ENCODE results near the gene DYSF. TPM values are rescaled to one million over a fixed set of nuclear protein-coding genes. Genes with fewer than 3 reads are reported as not detected.
A peak's percentile ranks its signal among the peaks of the same experiment; 100 is the strongest.

DYSF gene
- total RNA-seq, 3 donors from 2014 or later, result 2.0 to 19.4 (median 6.8) TPM

GRCh38 chr2:71706836-71707235, 253.5 kb downstream of the DYSF start:
- Histone ChIP-seq H3K4me1 (ENCODE audit: low read depth) (no peaks in the 10 kb centered on the region), H3K9me3 (no peaks in the 10 kb centered on the region), H3K4me3 (no peak overlapping the region), H3K36me3 (ENCODE audit: low read depth) (no peaks in the 10 kb centered on the region)
- intact Hi-C loops (cut with DNase I, micrococcal nuclease), result no loop called here
- ATAC-seq, result no peak
- no peak for DNase-seq
- no peak for TF ChIP-seq CTCF (IDR thresholded peaks at IDR 0.05)

GRCh38 chr2:71710367-71711132, 257.2 kb downstream of the DYSF start:
- DNase-seq, result no peak
- ATAC-seq, result no peak
- intact Hi-C loops (cut with DNase I, micrococcal nuclease), result no loop called here
- Histone ChIP-seq H3K4me3 (no peak overlapping the region), H3K9me3 (no peaks in the 10 kb centered on the region), H3K4me1 (ENCODE audit: low read depth) (no peaks in the 10 kb centered on the region), H3K36me3 (ENCODE audit: low read depth) (no peaks in the 10 kb centered on the region)
- no peak for TF ChIP-seq CTCF (IDR thresholded peaks at IDR 0.05)

GRCh38 chr2:71711133-71711855, 257.9 kb downstream of the DYSF start:
- peaks cover 2% of the 10 kb centered on the region for H3K4me1 ChIP-seq (ENCODE audit: low read depth)
- no peak for TF ChIP-seq CTCF (IDR thresholded peaks at IDR 0.05)
- no peak for ATAC-seq
- no peak overlapping the region for H3K4me3 ChIP-seq
- peak in 1 of 3 donors; percentile 11 for DNase-seq
- no peaks in the 10 kb centered on the region for H3K36me3 ChIP-seq (ENCODE audit: low read depth)
- no peaks in the 10 kb centered on the region for H3K9me3 ChIP-seq
- intact Hi-C loops (cut with DNase I, micrococcal nuclease), result no loop called here

GRCh38 chr2:71712158-71712818, 258.9 kb downstream of the DYSF start:
- DNase-seq (no peak), ATAC-seq (no peak)
- intact Hi-C loops (cut with DNase I, micrococcal nuclease), result no loop called here
- H3K4me3 ChIP-seq, result no peak overlapping the region
- no peaks in the 10 kb centered on the region for H3K9me3 ChIP-seq
- peaks cover 3% of the 10 kb centered on the region for H3K4me1 ChIP-seq (ENCODE audit: low read depth)
- no peak for TF ChIP-seq CTCF (IDR thresholded peaks at IDR 0.05)
- H3K36me3 ChIP-seq (ENCODE audit: low read depth), result no peaks in the 10 kb centered on the region

- no peak for TF ChIP-seq CTCF (IDR thresholded peaks at IDR 0.05)
- Histone ChIP-seq H3K4me3 (no peak overlapping the region), H3K36me3 (ENCODE audit: low read depth) (no peaks in the 10 kb centered on the region), H3K4me1 (ENCODE audit: low read depth) (peaks cover 3% of the 10 kb centered on the region), H3K9me3 (no peaks in the 10 kb centered on the region)
- ATAC-seq, result no peak
- no peak for DNase-seq
- intact Hi-C loops (cut with DNase I, micrococcal nuclease), result no loop called here
Measured at GRCh38 chr2:71713581-71714580, 260.5 kb downstream of the DYSF start.

All from mucosa of descending colon (tissue), 3 donors.